Stimulated activated CD4-positive, alpha-beta T cell treated with anti-CD3 and anti-CD28 coated beads, TNF-alpha, amount 100 ng/mL, for 4 hours (primary cell): Measurements from ENCODE around the gene CCN6.
"Not testable (repeated sequence)": the region's sequence is repeated elsewhere in the genome, so short reads cannot be mapped to it uniquely, and the experiment has no call there.

ENCODE experiments used
- DNase-seq, 3 experiments: peaks; one replicate each; pipeline ENCODE4 v3.0.0-alpha.2; 2020; ENCODE audit warnings: low read depth in 3 of 3

Gene CCN6

DNA sequence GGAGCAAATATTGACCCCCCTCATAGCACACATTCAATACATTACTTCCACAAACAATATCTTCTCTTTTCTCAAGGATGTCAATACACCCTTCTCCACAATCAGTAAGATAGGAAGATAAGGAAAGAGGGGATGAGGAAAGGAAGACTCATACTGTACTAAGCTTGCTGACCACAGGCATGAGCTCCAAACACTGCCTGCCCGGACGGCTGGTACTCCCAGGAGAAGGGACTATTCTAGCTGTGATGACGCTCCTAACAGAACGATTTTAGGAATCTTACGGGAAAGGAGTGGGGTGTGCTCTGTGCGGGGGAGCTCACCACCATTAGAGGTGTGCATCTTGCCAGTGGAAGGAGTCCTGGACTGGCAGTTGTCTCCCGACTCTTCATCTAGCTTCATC lies 3.9 kb upstream of the CCN6 start:
- DNase-seq: no peak

DNA sequence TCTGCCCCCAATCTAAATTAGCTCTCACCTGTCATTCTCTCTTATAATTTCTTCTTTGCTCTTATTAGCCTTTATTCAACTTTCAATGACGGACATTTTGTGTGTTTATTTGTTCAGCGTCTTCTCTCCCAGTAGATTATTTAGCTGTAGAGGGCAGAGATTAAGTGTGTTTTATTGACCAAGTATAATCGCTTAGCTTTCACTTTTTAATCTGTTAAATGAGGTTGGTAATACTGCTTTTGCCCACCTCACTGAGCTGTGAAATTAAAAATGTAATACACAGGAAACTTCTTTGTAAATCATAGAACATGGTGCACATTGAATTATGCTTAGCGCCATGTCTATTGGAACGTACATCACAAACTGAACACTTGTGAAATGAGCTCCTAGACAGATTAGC lies 3.5 kb upstream of the CCN6 start:
- DNase-seq: no peak

DNA sequence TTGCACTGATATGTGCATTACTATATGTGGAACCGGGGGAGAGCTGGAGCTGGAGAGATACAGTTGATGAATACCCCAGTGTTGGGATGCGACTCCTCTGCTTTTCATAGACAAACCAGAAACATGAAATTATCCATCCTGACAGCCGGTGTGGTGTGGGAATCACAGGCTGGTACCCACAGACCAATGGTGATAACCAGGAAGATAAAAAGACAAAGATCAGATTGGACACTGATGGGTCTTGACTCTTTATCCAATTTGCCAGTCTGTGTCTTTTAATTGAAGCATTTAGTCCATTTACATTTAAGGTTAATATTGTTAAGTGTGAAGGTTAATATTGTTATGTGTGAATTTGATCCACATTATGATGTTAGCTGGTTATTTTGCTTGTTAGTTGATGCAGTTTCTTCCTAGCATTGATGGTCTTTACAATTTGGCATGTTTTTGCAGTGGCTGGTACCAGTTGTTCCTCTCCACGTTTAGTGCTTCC lies 2.6 kb upstream of the CCN6 start:
- not testable (repeated sequence) for DNase-seq

DNA sequence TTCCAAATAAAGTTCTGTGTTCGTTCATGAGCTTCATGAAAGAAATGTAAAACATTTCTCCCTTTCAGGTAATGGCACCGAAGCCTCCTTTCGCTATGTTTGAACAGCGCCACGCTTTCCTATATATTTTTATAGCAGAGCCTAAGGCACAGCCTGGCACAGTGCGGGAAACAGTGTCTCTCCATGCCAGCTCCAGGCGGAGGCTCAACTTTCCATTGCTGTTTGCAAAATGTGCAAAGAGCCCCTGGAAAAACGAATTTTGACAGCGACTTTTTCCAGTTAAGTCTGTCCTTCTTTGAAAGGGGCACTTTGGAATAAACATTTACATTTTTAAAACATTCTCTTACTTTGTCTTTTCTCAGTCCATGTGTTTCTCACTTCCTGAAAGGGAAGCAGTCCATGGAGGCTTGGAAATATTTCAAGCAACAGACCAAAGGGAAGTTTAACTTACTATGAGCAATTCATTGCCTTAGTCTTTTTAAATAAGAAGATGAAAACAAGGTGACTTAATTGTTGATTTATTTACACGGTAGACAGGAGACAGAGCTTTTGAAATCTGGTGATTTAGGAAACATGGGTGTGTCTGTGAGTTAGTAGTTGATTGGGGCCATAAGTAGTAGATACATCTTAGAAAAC lies 769 bp downstream of the CCN6 start:
- no peak for DNase-seq

DNA sequence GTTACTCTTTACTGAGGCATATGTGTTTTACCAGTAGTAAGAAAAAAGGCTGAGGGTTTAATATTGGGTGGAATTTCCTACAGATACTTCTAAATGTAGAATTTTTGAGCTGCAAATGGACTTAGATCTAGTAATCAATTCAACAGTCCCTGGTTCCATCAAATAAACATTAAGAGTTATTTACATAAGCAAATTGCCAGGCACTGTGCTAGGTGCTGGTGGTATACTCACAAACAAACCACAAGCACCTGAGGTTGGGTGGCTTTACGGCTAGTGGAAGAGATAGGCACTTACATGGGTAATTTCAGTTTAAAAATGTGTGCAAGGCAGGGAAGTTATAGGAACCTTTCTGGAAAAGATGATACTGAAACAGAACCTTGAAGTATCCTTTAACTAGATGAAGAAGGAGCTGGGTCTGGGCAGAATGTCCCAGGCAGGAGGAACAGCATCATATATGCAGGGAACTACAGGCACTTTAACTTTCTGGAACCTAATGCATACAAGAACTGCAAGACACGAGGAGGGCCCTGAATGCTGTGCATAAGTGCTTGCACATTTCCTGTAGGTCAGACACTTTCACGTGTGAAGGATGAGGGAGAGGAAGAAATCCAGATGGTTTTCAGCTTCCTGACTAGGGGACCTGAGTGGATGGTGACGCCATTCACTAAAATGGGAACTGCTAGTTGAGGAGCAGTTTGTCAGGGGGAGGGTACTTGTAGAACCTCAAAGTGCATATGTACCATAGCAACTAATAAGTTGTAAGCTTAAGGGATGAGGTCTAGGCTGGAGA lies 4.5 kb downstream of the CCN6 start:
- no peak for DNase-seq

- no peak for DNase-seq
These were observed 7.7 kb downstream of the CCN6 start for GRCh38 chr6:112061605-112062004.

DNA sequence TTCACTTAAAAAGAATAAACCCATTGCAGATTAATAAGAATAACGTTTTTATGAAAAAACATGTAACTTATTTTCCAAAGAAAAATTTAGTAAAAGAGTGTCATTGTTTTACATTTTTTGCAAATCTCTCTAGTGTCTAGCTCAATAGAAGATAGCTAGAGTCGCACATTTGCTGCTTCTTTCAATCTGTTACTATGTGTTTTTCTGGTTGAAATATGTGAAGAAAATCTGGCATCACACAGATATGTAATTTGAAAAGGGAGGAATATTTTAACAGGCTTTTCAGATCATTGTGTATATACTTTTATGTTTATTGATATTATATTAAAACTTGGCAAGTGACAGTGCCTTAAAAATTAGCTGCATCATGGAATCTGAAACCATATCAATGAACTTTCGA lies 9.1 kb downstream of the CCN6 start:
- no peak for DNase-seq

DNA sequence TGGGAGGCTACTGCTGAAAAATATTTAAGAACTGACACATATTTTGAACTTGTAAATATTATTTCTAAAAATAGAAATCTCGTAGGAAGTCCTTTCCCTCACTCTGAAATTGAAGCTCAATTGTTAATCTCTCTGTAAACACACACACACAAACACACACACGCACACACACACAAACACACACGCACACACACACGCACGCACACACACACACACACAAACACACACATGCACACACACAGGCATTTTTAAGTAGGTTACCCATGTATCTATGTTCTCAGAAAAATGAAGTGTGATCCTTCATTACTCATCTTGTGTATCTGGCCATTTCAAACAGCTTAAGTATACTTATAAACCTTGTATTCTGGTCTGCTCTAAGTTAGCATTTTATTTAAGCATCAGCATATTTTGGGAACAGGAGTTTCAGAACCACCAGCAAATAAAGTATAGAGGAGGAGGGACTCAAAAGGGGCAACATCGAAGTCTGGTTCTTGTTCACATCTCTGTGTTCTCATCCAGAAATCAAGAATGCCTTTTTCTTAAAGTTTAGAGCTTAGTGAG lies 11.6 kb downstream of the CCN6 start:
- no peak for DNase-seq

DNA sequence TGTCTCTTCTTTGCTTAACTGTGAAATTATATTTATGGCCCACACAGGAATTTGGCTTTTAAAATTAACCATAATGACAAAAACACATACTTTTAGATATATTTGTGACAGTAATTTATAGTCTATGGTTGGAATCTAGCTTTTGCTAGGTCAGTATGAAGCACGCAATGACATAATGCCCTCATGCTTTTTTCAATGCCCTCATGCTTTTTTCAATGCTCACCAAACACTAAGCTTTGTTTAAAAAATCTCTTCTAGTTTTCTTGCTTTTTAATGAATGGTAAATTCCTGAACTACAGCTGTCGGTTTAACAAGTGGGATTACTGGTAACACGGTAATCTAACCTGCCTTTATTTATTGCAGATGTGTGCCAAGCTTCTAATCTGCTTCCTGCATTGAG lies 12.7 kb downstream of the CCN6 start:
- DNase-seq: no peak

- DNase-seq: no peak
These were observed 27.7 kb downstream of the CCN6 start for GRCh38 chr6:112081569-112081968.

DNA sequence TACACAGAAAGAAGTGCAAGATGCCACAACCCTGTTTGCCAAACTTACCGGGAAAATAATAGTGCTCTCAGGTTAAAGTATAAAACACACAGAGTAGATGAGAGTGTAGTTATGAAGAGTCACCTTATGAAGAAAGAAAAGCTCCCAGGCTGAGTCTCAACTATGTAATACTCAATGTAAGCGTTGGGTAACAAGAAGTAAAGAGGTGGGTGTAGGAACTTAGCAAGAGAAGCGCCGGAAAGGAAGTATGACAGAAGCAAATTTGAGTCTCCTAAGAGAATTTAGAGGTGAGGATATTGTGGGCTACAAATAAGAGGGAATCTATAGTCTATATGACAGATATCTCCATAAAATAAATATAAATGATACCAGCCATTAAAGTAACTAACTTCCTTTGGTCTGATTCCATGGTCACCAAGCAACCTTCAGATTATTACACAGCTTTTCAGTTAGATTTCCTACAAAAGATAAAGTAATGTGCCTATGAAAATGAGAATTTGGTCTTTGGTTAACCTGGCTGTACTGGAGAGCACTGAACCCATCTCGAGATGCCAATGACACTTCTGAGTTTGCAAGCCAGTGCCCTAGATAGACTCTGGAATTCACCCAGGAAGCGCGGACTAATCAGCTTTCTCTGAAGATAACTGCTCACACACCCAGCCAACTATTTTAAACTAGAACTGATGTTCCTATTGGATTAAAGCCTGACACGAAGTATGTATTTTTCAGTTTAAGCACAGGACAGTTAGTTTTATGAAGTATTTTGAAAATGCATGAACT lies 31.6 kb downstream of the CCN6 start:
- DNase-seq: no peak

GRCh38 chr6:112086744-112087135 lies 32.8 kb downstream of the CCN6 start:
- DNase-seq: no peak

- peak; percentile 64 to 81 (median 81) for DNase-seq
These were observed 33.4 kb downstream of the CCN6 start, which contains the start of the genes FAM229B and TUBE1 for GRCh38 chr6:112087136-112087911. Gene FAM229B (plus strand): TSS chr6:112087591. CDS start chr6:112099284, 11,693 bp downstream. Gene TUBE1 (minus strand): TSS chr6:112087482. CDS start chr6:112087434, 48 bp downstream.

- no peak for DNase-seq
These were observed 34.0 kb downstream of the CCN6 start for GRCh38 chr6:112087916-112088315.

DNA sequence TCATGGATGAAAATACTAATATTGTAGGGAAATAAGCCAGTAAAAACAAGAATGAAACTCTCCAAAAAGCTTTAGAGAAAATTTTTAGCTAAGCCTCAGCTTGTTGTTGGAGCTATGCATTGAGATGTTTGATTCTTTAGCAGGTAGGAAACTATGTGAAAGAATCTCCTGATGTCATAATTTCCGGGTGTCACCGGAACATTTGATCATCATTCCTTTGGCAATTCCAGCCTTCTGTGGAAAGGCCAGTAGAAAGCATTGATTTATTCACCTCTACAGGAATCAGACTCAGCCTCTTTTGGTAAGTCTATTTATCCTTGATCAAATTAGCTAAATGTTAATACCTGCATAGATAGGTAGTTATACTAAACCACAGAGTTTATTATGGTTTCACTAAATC lies 43.0 kb downstream of the CCN6 start:
- DNase-seq: no peak

- no peak for DNase-seq
These were observed 46.7 kb downstream of the CCN6 start for GRCh38 chr6:112100561-112100960.

GRCh38 chr6:112106026-112106425 lies 52.1 kb downstream of the CCN6 start:
- not testable (repeated sequence) for DNase-seq

DNA sequence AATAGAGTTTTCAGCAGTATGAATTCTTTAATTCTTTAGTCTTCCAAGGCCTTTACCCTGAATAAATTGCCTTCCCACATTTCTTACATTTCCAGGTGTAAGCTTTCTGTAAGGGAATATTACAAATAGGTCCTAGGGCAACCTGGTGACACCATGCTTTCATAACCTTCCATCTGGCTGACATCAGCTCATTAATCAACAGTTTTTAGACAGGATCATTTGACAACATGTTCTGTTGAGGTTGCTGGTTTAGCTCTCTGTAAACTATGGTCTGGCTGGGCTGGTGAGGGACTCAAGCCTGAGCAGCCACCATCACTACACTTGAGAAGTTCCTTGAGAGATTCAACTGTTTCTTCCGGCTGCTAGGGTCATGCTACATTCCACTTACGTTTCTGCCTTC lies 52.7 kb downstream of the CCN6 start:
- no peak for DNase-seq

DNA sequence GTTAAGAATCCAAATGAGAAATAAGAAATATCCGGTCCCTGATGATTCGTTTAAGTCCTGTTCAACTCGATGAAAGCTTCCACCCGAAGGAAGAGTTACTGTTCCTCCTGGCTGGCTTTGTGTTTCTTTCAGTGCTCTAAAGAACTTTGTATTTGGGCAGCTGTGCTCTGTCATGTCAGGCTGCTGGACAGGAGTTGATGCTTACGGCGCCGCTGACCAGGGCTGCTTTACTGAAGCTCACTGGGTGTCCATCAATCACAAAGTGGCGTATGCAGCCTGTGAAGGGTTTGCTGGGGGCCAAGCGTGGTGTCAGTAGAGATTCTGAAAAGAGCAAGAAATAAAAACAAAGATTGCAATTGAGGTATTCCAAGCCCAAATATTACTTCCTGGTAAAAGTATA lies 55.4 kb downstream of the CCN6 start:
- DNase-seq: no peak

DNA sequence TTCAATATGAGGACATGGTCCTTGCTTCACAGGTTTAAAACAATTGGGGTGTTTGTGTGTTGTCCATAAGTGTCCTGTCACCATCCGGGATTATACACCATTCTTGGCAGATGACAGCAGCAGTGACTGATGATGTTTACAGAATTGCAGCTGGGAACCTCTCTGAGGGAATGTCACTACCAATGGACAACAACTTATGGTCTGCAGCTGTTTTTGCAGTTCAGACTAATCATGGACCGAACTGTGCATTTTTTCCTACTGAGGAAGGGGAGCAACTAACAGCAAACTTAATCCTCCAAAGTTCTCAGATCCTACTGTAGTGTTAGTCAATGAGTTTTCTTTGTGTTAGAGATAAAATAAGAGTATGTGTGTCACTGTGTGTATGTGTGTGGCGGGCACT lies 59.5 kb downstream of the CCN6 start:
- DNase-seq: no peak

GRCh38 chr6:112113918-112114317 lies 60.0 kb downstream of the CCN6 start:
- no peak for DNase-seq
